H1 (cell line): ENCODE results near the gene GUCA1A. TPM values are rescaled to one million over a fixed set of nuclear protein-coding genes. Genes with fewer than 3 reads are reported as not detected.

ENCODE experiments used
- CTCF ChIA-PET: fragments of 300-600 bp; sonication (Branson Sonifier 250); formaldehyde crosslinking; loops from one replicate; lab custom pipeline; 2021; ENCODE audit not compliant: partially characterized antibody; lab: Charles Lee
- POLR2A ChIA-PET: fragments of 300-600 bp; sonication (Branson Sonifier 250); formaldehyde crosslinking; loops from one replicate; lab custom pipeline; 2021; ENCODE audit warnings: inconsistent platforms; ENCODE audit not compliant: partially characterized antibody; lab: Charles Lee
- DNase-seq, 2 experiments: peaks; one replicate each; pipeline versions ENCODE4 v3.0.0 to v3.0.0-alpha.2; 2010 to 2022; ENCODE audit warnings: low spot score in 2 of 2, low read depth in 1 of 2, mixed read lengths in 1 of 2
- FAIRE-seq: peaks from 2 replicates; lab custom pipeline; 2011; peaks lifted over from hg19 to GRCh38; lab: Jason Lieb, UNC
- H2AFZ ChIP-seq: 2 replicates; pipeline ENCODE4 v1.8.1; 2012; ENCODE audit warnings: low read length, inconsistent platforms
- H2AK5ac ChIP-seq: 2 replicates; pipeline ENCODE4 v1.6.1; 2013; ENCODE audit warnings: low read depth, low read length
- H2BK120ac ChIP-seq: replicated peaks from 2 replicates; pipeline ENCODE3; 2013; ENCODE audit warnings: low read depth, low read length, inconsistent platforms
- H2BK12ac ChIP-seq: 2 replicates; pipeline ENCODE4 v1.6.1; 2013; ENCODE audit warnings: low read depth, low read length
- H2BK15ac ChIP-seq: 2 replicates; pipeline ENCODE4 v1.6.1; 2013; ENCODE audit warnings: low read length
- H2BK20ac ChIP-seq: 2 replicates; pipeline ENCODE4 v1.6.1; 2013; ENCODE audit warnings: low read length
- H2BK5ac ChIP-seq: 2 replicates; pipeline ENCODE4 v1.6.1; 2013; ENCODE audit warnings: low read depth, low read length
- H3K14ac ChIP-seq: 2 replicates; pipeline ENCODE4 v1.6.1; 2013; ENCODE audit warnings: inconsistent platforms; ENCODE audit not compliant: insufficient read length
- H3K18ac ChIP-seq: 2 replicates; pipeline ENCODE4 v1.6.1; 2013; ENCODE audit warnings: low read length; ENCODE audit errors: extremely low read depth
- H3K23ac ChIP-seq: 2 replicates; pipeline ENCODE4 v1.6.1; 2013; ENCODE audit warnings: inconsistent platforms; ENCODE audit not compliant: insufficient read length
- H3K23me2 ChIP-seq: 2 replicates; pipeline ENCODE4 v1.6.1; 2013; ENCODE audit warnings: low read depth, low read length
- H3K27ac ChIP-seq: 2 replicates; pipeline ENCODE4 v1.6.1; 2011; ENCODE audit warnings: low read depth, low read length, inconsistent platforms
- H3K27me3 ChIP-seq, 4 experiments: replicated peaks in 1 of 4; 1 replicate in 1 of 4; 2 replicates in 3 of 4; pipeline versions ENCODE4 v1.6.1 to v1.8.1; 2011 to 2013; ENCODE audit warnings: low read length in 3 of 4, mild to moderate bottlenecking in 3 of 4, inconsistent platforms in 2 of 4, mixed read lengths in 2 of 4, moderate library complexity in 1 of 4; ENCODE audit not compliant: control insufficient read depth in 3 of 4, insufficient read depth in 3 of 4; ENCODE audit errors: extremely low read depth in 1 of 4
- H3K36me3 ChIP-seq, 4 experiments: 2 replicates each; pipeline versions ENCODE4 v1.6.1 to v1.8.1; 2011 to 2013; ENCODE audit warnings: mild to moderate bottlenecking in 4 of 4, low read length in 3 of 4, moderate library complexity in 2 of 4, control low read depth in 1 of 4, inconsistent platforms in 1 of 4; ENCODE audit not compliant: insufficient read depth in 4 of 4, control insufficient read depth in 2 of 4
- H3K4ac ChIP-seq: replicated peaks from 2 replicates; pipeline ENCODE3; 2013; ENCODE audit warnings: low read length, low read depth, mixed read lengths, inconsistent platforms; ENCODE audit not compliant: insufficient read length
- H3K4me1 ChIP-seq, 4 experiments: replicated peaks in 1 of 4; 1 replicate in 1 of 4; 2 replicates in 3 of 4; pipeline versions ENCODE4 v1.6.1 to v1.8.1; 2011 to 2013; ENCODE audit warnings: low read length in 3 of 4, inconsistent platforms in 2 of 4, mixed read lengths in 1 of 4; ENCODE audit not compliant: insufficient read depth in 4 of 4, control insufficient read depth in 3 of 4
- H3K4me2 ChIP-seq, 2 experiments: 2 replicates each; pipeline versions ENCODE4 v1.6.1 to v1.8.1; 2011 to 2013; ENCODE audit warnings: low read depth in 2 of 2, low read length in 2 of 2, control low read depth in 1 of 2, inconsistent platforms in 1 of 2, mild to moderate bottlenecking in 1 of 2; ENCODE audit not compliant: insufficient read depth in 1 of 2
- H3K4me3 ChIP-seq, 4 experiments: fragments of 200-600, 300-600 bp in 1 of 4; sonication (generic), shearing (Covaris generic), sonication (Bioruptor Twin) in 1 of 4; 2 replicates each; pipeline versions ENCODE4 v1.5.1 to v1.8.1; 2011 to 2016; ENCODE audit warnings: low read length in 4 of 4, low read depth in 3 of 4, control low read depth in 2 of 4, inconsistent platforms in 2 of 4, mild to moderate bottlenecking in 2 of 4, mixed read lengths in 1 of 4, moderate library complexity in 1 of 4; ENCODE audit not compliant: insufficient read depth in 2 of 4; ENCODE audit errors: extremely low read depth in 1 of 4
- H3K56ac ChIP-seq: replicated peaks from 2 replicates; pipeline ENCODE3; 2013; ENCODE audit warnings: low read depth, mild to moderate bottlenecking, mixed read lengths, low read length, inconsistent platforms; ENCODE audit not compliant: insufficient read length
- H3K79me1 ChIP-seq: 2 replicates; pipeline ENCODE4 v1.6.1; 2013; ENCODE audit warnings: low read depth, low read length, control low read depth
- H3K79me2 ChIP-seq, 2 experiments: 2 replicates each; pipeline versions ENCODE4 v1.6.1 to v1.8.1; 2012 to 2013; ENCODE audit warnings: low read length in 2 of 2, mild to moderate bottlenecking in 2 of 2, inconsistent platforms in 1 of 2; ENCODE audit not compliant: insufficient read depth in 2 of 2, control insufficient read depth in 1 of 2
- H3K9ac ChIP-seq, 4 experiments: replicated peaks in 1 of 4; 1 replicate in 1 of 4; 2 replicates in 3 of 4; pipeline versions ENCODE4 v1.6.1 to v1.8.1; 2011 to 2013; ENCODE audit warnings: low read depth in 3 of 4, low read length in 3 of 4, control low read depth in 2 of 4, mild to moderate bottlenecking in 2 of 4, moderate library complexity in 2 of 4, inconsistent platforms in 1 of 4; ENCODE audit errors: extremely low read depth in 1 of 4
- H3K9me3 ChIP-seq, 2 experiments: 2 replicates each; pipeline versions ENCODE4 v1.6.1 to v1.8.1; 2012 to 2013; ENCODE audit warnings: mild to moderate bottlenecking in 2 of 2, moderate library complexity in 2 of 2, control low read depth in 1 of 2, inconsistent platforms in 1 of 2, low read depth in 1 of 2, low read length in 1 of 2, mixed read lengths in 1 of 2; ENCODE audit not compliant: insufficient read depth in 2 of 2
- H4K20me1 ChIP-seq, 2 experiments: replicated peaks in 1 of 2; 2 replicates each; pipeline versions ENCODE3 to v1.8.1; 2011 to 2013; ENCODE audit warnings: inconsistent platforms in 2 of 2, low read length in 2 of 2, mild to moderate bottlenecking in 1 of 2; ENCODE audit not compliant: insufficient read depth in 2 of 2, control insufficient read depth in 1 of 2
- H4K5ac ChIP-seq: 2 replicates; pipeline ENCODE4 v1.6.1; 2013; ENCODE audit warnings: low read length, low read depth, mixed read lengths, inconsistent platforms; ENCODE audit not compliant: insufficient read length
- H4K8ac ChIP-seq: 2 replicates; pipeline ENCODE4 v1.8.0; 2013; ENCODE audit warnings: mild to moderate bottlenecking, moderate library complexity, low read length, inconsistent platforms; ENCODE audit not compliant: insufficient read depth; ENCODE audit errors: extremely low read depth
- H4K91ac ChIP-seq: replicated peaks from 2 replicates; pipeline ENCODE3; 2013; ENCODE audit warnings: low read length, mixed read lengths, inconsistent platforms; ENCODE audit not compliant: insufficient read length
- KDM4A ChIP-seq: IDR thresholded peaks from one replicate; pipeline ENCODE4 v1.7.1; 2012; ENCODE audit warnings: low read depth, mild to moderate bottlenecking, moderate library complexity, low read length, inconsistent platforms; ENCODE audit not compliant: severe bottlenecking
- POU5F1 ChIP-seq: IDR thresholded peaks from 2 replicates; pipeline ENCODE4 v1.6.1; 2011; ENCODE audit warnings: low read depth, mild to moderate bottlenecking, low read length, moderate library complexity
- SIRT6 ChIP-seq: IDR thresholded peaks from one replicate; pipeline ENCODE4 v1.7.1; 2012; ENCODE audit warnings: low read length, inconsistent platforms
- WGBS, 2 experiments: shearing (Covaris generic) in 1 of 2; methylation state at CpG; one replicate each; pipeline versions ENCODE4 v1.1.6 to v1.1.7; 2013 to 2015; ENCODE audit warnings: low lambda C conversion rate in 2 of 2, mixed read lengths in 2 of 2, inconsistent platforms in 1 of 2, low coverage in 1 of 2, missing lambda C conversion rate in 1 of 2; ENCODE audit not compliant: insufficient replicate concordance in 2 of 2, insufficient coverage in 1 of 2, insufficient read length in 1 of 2; ENCODE audit errors: extremely low coverage in 1 of 2, missing lambda C conversion rate in 1 of 2; 5-methylcytosine and 5-hydroxymethylcytosine counted together
- polyA plus RNA-seq, 7 experiments: library from polyadenylated mRNA; depleted of rRNA in 3 of 7; stranded (reverse) in 5 of 7; unstranded in 2 of 7; fragments of >200 nt in 5 of 7; fragments of 200-250 nt in 2 of 7; gene quantifications; 1 replicate in 5 of 7; 2 replicates in 1 of 7; 4 replicates in 1 of 7; pipeline versions ENCODE4 v1.2.1 to v1.2.3, GENCODE V29; 2011 to 2013; ENCODE audit warnings: missing spikeins in 2 of 7, mixed read lengths in 2 of 7
- total RNA-seq: library from RNA; stranded (reverse); fragmentation: NEBNext Ultra II Directional; extraction: Animal tissue kit (Norgen Biotek cat#: 25700); gene quantifications from 2 replicates; pipeline ENCODE4 v1.2.1, GENCODE V29; 2021

The GUCA1A gene
- total and polyA plus RNA-seq, 2 of the 8 experiments (the other 6 are each of a cell fraction or from before 2014, with no cell fraction given): 4.6 to 24.6 TPM

- no peak overlapping the region for H3K23ac ChIP-seq
- H4K8ac ChIP-seq: no peak overlapping the region
- H3K4me2 ChIP-seq: no peak overlapping the region
- FAIRE-seq: no peak
- no peaks in the 10 kb centered on the region for H3K27me3 ChIP-seq
- no peak overlapping the region for H4K91ac ChIP-seq
- no peak overlapping the region for H2BK12ac ChIP-seq
- H3K36me3 ChIP-seq: peaks cover 0 to 18% (median 11%) of the 10 kb centered on the region in 4 experiments; a peak in 6 of 8 replicates
- H4K5ac ChIP-seq: no peak overlapping the region
- H2BK20ac ChIP-seq: no peak overlapping the region
- no peak overlapping the region for H2BK5ac ChIP-seq
- H3K79me1 ChIP-seq: no peaks in the 10 kb centered on the region
- CTCF ChIA-PET: interaction anchor here (1.0 to 1.5 kb wide), 4 partner anchors 11 to 306 kb away, joined by 3 to 5 read pairs (median 3); no protein-coding TSS in a partner anchor
- WGBS, 2 experiments: 91% methylated on average over 4 of the region's 4 CpGs; no CpG with 5 or more reads in 1 of the 2 experiments
- H4K20me1 ChIP-seq: no peaks in the 10 kb centered on the region
- no peak overlapping the region for H3K56ac ChIP-seq
- H2BK15ac ChIP-seq: no peak overlapping the region
- H3K79me2 ChIP-seq: no peaks in the 10 kb centered on the region
- H3K4ac ChIP-seq: no peak overlapping the region
- no peak overlapping the region for H3K4me3 ChIP-seq
- H3K18ac ChIP-seq: no peak overlapping the region
- H3K27ac ChIP-seq: no peak overlapping the region
- no peaks in the 10 kb centered on the region for H3K23me2 ChIP-seq
- no peak overlapping the region for H2BK120ac ChIP-seq
- DNase-seq: no peak
- H3K4me1 ChIP-seq: no peaks in the 10 kb centered on the region
- H3K9ac ChIP-seq: no peak overlapping the region
- no peak overlapping the region for H3K14ac ChIP-seq
- POLR2A ChIA-PET: no interaction called here
- no peak overlapping the region for H2AK5ac ChIP-seq
- no peak overlapping the region for H2AFZ ChIP-seq
- H3K9me3 ChIP-seq: no peaks in the 10 kb centered on the region
- TF ChIP-seq SIRT6 (no peak), POU5F1 (no peak), KDM4A (no peak)
Measured at GRCh38 chr6:42225419-42225818, 52.3 kb downstream of the GUCA1A start.
